Right lobe of liver (tissue), 6 donors: ENCODE measurements around the gene FLT1. TPM values are rescaled to one million over a fixed set of nuclear protein-coding genes. Genes with fewer than 3 reads are reported as not detected.

Source experiments
- ATAC-seq, 4 donors: fragments of 200-7000 bp; cut with Tn5 transposase; one replicate each; pipeline ENCODE4 v1.9.1; 2020; ENCODE audit warnings: mild to moderate bottlenecking in 4 of 4, moderate library complexity in 4 of 4
- DNase-seq, 3 donors: peaks; one replicate each; pipeline ENCODE4 v3.0.0-alpha.2; 2020
- H3K27ac ChIP-seq, 3 donors: fragments of 200-600 bp; one replicate each; pipeline ENCODE4 v1.8.0; 2022
- H3K27me3 ChIP-seq, 2 donors: fragments of 200-600 bp; one replicate each; pipeline ENCODE4 v1.8.0; 2022
- H3K36me3 ChIP-seq, 4 donors: fragments of 200-600 bp; sonication (generic) in 1 of 4; one replicate each; pipeline versions ENCODE4 v1.5.1 to v1.8.0; 2017 to 2022; ENCODE audit warnings: control low read depth in 1 of 4
- H3K4me1 ChIP-seq, 4 donors: fragments of 200-600 bp; sonication (generic) in 1 of 4; one replicate each; pipeline versions ENCODE4 v1.5.1 to v1.8.0; 2017 to 2022; ENCODE audit warnings: control low read depth in 1 of 4
- H3K4me3 ChIP-seq, 3 donors: fragments of 200-600 bp; one replicate each; pipeline ENCODE4 v1.8.0; 2022
- H3K9me3 ChIP-seq, 4 donors: fragments of 200-600 bp; sonication (generic) in 1 of 4; one replicate each; pipeline versions ENCODE4 v1.5.1 to v1.8.0; 2017 to 2022; ENCODE audit warnings: control low read depth in 1 of 4
- CTCF ChIP-seq, 4 donors: fragments of 200-600 bp in 3 of 4; fragments of 450-650 bp in 1 of 4; IDR thresholded peaks; one replicate each; pipeline versions ENCODE4 v1.5.1 to v1.8.0; 2016 to 2022; ENCODE audit warnings: antibody characterized with exemption in 4 of 4, mild to moderate bottlenecking in 2 of 4
- POLR2A ChIP-seq: fragments of 450-650 bp; IDR thresholded peaks from one replicate; pipeline ENCODE4 v1.6.1; 2017; ENCODE audit warnings: antibody characterized with exemption, mild to moderate bottlenecking
- WGBS: methylation state at CpG from one replicate; pipeline ENCODE4 v1.1.6; 2018; ENCODE audit warnings: low coverage, low lambda C conversion rate; ENCODE audit not compliant: insufficient coverage; ENCODE audit errors: missing lambda C conversion rate; 5-methylcytosine and 5-hydroxymethylcytosine counted together
- intact Hi-C, 2 donors: fragments of 100-400 bp; cut with DNase I; formaldehyde crosslinking; loops; one replicate each; pipeline versions ENCODE4 v1.11.2 to v1.14.1; 2022
- total RNA-seq, 6 experiments: library from RNA; depleted of rRNA in 2 of 6; stranded (reverse); fragments of >200 nt in 2 of 6; fragmentation: NEBNext Ultra II Directional in 3 of 6; extraction: Animal tissue kit (Norgen Biotek cat#: 25700) in 3 of 6; gene quantifications; one replicate each; pipeline versions ENCODE4 v1.1.0 to v1.2.4, GENCODE V29; 2016 to 2023
- donor health status: DM: no; HTN: yes; CAD: no.
- donor health status: DM: no; HTN: no; CAD: no.
- donor health status: DM: no; HTN: no; CAD: no.
- donor health status: DM: no; HTN: yes; CAD: no.
- donor health status: DM: no; HTN: yes; CAD: no.

Gene FLT1
- total RNA-seq, 6 experiments from 2014 or later: 10.6 to 66.4 (median 20.5) TPM

DNA sequence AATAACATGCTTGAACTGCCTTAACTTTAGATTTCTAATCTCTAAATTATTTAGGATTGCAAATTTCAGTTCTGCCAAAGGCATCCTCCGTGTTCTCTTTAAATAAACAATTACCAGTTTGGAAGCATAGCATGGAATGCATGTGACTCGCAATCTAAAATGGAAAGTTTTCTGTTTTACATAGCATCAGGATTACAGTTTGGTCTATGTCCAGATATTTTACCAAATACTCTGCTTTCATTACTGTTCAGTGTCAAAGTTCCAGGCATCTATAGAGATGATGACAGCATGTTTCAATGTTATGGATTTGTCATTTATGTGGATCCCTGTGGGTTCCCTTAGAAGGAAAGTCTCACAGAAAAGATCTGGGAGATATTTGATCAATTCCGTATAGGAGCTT is 16.8 kb downstream of the FLT1 start:
- ATAC-seq: no peak
- no peak overlapping the region for H3K27ac ChIP-seq
- no peak for TF ChIP-seq POLR2A
- no peak for TF ChIP-seq CTCF (IDR thresholded peaks at IDR 0.05)
- no peaks in the 10 kb centered on the region for H3K36me3 ChIP-seq
- intact Hi-C loops: no loop called here
- no peaks in the 10 kb centered on the region for H3K9me3 ChIP-seq
- H3K4me3 ChIP-seq: no peak overlapping the region
- no peak for DNase-seq
- H3K27me3 ChIP-seq: no peaks in the 10 kb centered on the region
- no peaks in the 10 kb centered on the region for H3K4me1 ChIP-seq
- WGBS: 49% methylated on average over 3 of the region's 3 CpGs

- DNase-seq (no peak), ATAC-seq (no peak)
- Histone ChIP-seq H3K9me3 (no peaks in the 10 kb centered on the region), H3K4me3 (no peak overlapping the region), H3K27me3 (no peaks in the 10 kb centered on the region), H3K4me1 (no peaks in the 10 kb centered on the region), H3K36me3 (no peaks in the 10 kb centered on the region), H3K27ac (no peak overlapping the region)
- TF ChIP-seq POLR2A (no peak), CTCF (IDR thresholded peaks at IDR 0.05) (no peak)
- intact Hi-C loops: no loop called here
- 58% methylated on average over 3 of the region's 3 CpGs for WGBS
Measured at GRCh38 chr13:28477709-28477973, 17.3 kb downstream of the FLT1 start.

DNA sequence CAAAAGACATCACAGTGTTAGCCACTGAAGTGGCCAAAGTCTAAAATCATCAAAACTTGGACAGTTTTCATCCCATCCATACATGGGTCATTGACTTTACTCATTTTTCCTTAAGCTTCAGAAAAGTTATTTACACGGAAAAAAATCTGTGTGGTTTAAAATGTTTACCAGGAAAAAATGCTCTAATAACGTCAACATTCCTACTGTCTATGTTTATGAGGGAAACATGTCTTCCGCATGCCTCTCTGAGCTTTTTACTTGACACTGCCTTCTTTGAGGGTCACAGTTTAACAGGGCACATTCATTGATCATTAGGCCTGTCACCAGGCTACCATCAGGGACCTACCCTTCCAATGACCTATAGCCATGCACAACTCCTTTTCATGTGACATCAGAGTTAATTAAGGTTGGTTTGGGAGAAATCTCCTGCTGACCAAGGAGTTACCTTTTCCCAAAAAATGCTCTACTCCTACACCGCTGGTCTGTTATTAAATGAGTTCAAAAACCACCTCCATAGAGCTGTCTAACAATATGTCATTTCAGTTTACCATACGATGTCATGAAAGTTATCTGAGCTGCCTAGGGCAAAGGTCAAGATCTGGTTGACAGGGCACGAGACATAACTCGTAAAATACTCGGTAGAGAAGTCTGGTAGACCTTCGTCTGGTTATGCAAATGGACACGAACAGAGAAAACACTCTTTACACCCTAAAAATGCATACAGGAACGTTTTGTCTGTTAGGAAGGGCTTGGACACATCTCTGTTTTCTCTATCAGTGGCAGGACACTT is 17.8 kb downstream of the FLT1 start:
- Histone ChIP-seq H3K4me1 (no peaks in the 10 kb centered on the region), H3K4me3 (no peak overlapping the region), H3K36me3 (no peaks in the 10 kb centered on the region), H3K27me3 (no peaks in the 10 kb centered on the region), H3K9me3 (no peaks in the 10 kb centered on the region), H3K27ac (no peak overlapping the region)
- DNase-seq (no peak), ATAC-seq (peak in 1 of 4 donors; percentile 6)
- TF ChIP-seq CTCF (IDR thresholded peaks at IDR 0.05) (no peak), POLR2A (no peak)
- intact Hi-C loops: no loop called here
- WGBS: 28% methylated on average over 11 of the region's 11 CpGs

DNA sequence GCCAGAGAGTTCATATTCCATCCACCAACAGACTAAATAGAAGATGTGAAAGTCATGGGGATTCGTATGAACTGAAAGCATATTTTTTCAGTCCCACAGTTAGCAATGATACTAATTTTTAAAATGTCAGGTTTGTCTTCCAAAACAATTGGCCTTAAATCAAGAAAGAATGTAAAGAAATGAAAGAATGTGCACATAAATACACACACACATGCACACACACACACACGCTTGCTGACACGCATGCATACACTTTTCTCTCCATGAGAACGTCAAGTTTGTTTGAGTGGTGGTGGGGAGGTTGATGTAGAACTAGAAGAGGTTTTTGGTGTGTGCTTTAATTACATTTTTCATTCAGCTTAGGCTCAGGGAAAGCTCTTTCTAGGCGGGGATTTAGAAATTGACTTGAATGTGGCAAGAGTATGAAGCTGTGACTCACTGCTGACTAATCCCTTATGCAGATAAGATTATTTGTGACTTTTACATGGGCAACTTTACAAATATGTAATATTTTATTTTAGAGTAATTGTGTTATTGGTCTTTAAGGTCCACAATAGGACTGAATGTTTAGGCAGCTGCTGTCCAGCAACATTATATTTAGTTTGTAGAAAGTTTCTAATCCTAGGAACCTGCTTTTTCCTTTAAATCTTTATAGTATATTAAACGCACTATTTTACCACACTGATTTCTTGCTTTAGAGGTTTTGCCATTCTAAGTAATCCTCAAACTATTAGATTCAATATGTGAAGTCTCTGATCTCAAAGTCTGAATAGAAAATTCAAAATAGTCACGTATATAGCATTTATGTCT is 18.8 kb downstream of the FLT1 start:
- Histone ChIP-seq H3K36me3 (no peaks in the 10 kb centered on the region), H3K4me3 (no peak overlapping the region), H3K27me3 (no peaks in the 10 kb centered on the region), H3K9me3 (no peaks in the 10 kb centered on the region), H3K27ac (no peak overlapping the region), H3K4me1 (no peaks in the 10 kb centered on the region)
- WGBS: 56% methylated on average over 7 of the region's 7 CpGs
- peak in 3 of 4 donors; percentile 16 to 58 (median 51) for ATAC-seq
- intact Hi-C loops: no loop called here
- no peak for DNase-seq
- TF ChIP-seq POLR2A: no peak
- no peak for TF ChIP-seq CTCF (IDR thresholded peaks at IDR 0.05)
